Measurements from ENCODE around the gene BOD1L2.

GRCh38 chr18:57188851-57189557, 42.1 kb downstream of the BOD1L2 start:
- TF ChIP-seq POLR2A (IDR thresholded peaks at IDR 0.05; ENCODE audit: low read depth) (no peak), CTCF (IDR thresholded peaks at IDR 0.05) (no peak), POLR2AphosphoS5 (IDR thresholded peaks at IDR 0.05) (no peak), EP300 (IDR thresholded peaks at IDR 0.05) (no peak)

Measured in esophagus muscularis mucosa (tissue), 4 donors.